Measurements from ENCODE around the gene CA12. TPM values are rescaled to one million over a fixed set of nuclear protein-coding genes. Genes with fewer than 3 reads are reported as not detected.

The CA12 gene
- total RNA-seq, 2 donors from 2014 or later = 1.3 to 5.5 TPM

- Histone ChIP-seq H3K9me3 (no peaks in the 10 kb centered on the region), H3K4me3 (no peak overlapping the region), H3K4me1 (peaks cover 0 to 6% of the 10 kb centered on the region in 2 donors), H3K36me3 (no peaks in the 10 kb centered on the region), H3K27me3 (no peaks in the 10 kb centered on the region), H3K27ac (no peak overlapping the region)
- DNase-seq (ENCODE audit: low spot score) = no peak
- no peak for TF ChIP-seq CTCF (IDR thresholded peaks at IDR 0.05)
Observed at GRCh38 chr15:63335543-63336240, 46.0 kb downstream of the CA12 start.

DNA sequence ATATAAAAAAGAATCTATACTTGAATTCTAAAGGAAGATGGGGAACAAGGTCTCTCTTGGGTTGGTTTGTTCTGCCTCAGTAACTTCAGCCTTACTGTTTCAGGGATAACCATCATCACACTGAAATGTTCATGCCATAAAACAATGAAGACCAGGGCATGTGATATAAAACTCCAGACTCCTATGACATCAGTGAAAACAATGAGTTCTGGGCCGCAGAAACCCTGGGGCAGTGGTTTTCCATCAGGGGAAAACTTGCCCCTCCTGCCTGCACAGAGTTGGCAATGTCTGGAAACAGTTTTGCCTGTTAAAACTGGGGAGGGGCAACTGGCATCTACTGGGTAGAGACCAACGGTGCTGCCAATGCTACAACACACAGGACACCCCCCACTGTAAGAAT, 46.8 kb downstream of the CA12 start:
- no peaks in the 10 kb centered on the region for H3K36me3 ChIP-seq
- DNase-seq (ENCODE audit: low spot score) = no peak
- H3K27me3 ChIP-seq = no peaks in the 10 kb centered on the region
- no peak overlapping the region for H3K27ac ChIP-seq
- no peak for TF ChIP-seq CTCF (IDR thresholded peaks at IDR 0.05)
- H3K4me3 ChIP-seq = no peak overlapping the region
- H3K9me3 ChIP-seq = no peaks in the 10 kb centered on the region
- H3K4me1 ChIP-seq = peaks cover 0 to 6% of the 10 kb centered on the region in 2 donors

- no peaks in the 10 kb centered on the region for H3K36me3 ChIP-seq
- no peaks in the 10 kb centered on the region for H3K9me3 ChIP-seq
- no peak overlapping the region for H3K27ac ChIP-seq
- no peak for DNase-seq (ENCODE audit: low spot score)
- no peak for TF ChIP-seq CTCF (IDR thresholded peaks at IDR 0.05)
- peaks cover 0 to 6% of the 10 kb centered on the region in 2 donors for H3K4me1 ChIP-seq
- H3K27me3 ChIP-seq = no peaks in the 10 kb centered on the region
- H3K4me3 ChIP-seq = no peak overlapping the region
Observed at GRCh38 chr15:63332367-63333124, 49.1 kb downstream of the CA12 start.

DNA sequence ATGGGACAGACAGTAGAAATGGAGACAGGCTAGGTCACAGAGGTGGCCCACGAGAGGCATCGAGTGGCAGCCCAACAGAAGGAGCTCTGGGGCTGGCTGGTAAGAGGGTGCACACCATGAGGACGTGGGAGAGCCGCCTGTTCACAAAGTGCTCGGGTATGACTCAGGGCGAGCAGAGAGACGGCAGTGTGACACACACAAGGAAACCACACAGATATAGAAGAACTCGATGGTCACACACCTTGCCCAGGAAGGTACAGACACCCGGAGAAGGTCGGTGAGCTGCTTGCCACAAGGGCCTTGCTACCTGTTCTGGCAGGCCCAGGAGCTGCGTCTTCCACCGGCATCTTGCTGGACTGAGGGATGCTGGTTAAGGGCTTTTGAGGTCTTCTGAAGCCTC, 50.2 kb downstream of the CA12 start:
- no peak for TF ChIP-seq CTCF (IDR thresholded peaks at IDR 0.05)
- no peaks in the 10 kb centered on the region for H3K9me3 ChIP-seq
- no peak overlapping the region for H3K4me3 ChIP-seq
- no peak overlapping the region for H3K27ac ChIP-seq
- H3K4me1 ChIP-seq = peaks cover 0 to 6% of the 10 kb centered on the region in 2 donors
- no peak for DNase-seq (ENCODE audit: low spot score)
- H3K27me3 ChIP-seq = no peaks in the 10 kb centered on the region
- no peaks in the 10 kb centered on the region for H3K36me3 ChIP-seq

DNA sequence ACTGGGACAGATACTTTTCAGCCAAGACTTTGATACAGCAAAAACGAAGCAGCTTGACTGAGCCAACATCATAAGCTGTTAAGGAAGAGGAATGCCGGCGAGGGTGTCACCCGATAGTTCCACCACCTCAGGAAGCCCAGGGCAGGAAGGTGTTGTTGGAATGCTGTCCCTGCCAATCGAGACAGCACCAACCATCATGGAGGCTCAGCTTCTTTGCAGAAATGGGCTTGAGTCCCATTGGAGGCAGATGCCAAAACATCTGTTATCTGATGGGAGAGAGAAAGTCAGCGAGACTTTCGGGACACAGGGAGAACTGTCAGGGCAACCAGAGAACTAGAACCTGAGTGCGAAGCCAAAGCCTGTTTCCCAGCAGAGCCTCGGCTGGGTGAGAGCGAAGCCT, 50.7 kb downstream of the CA12 start:
- Histone ChIP-seq H3K9me3 (no peaks in the 10 kb centered on the region), H3K36me3 (no peaks in the 10 kb centered on the region), H3K4me3 (no peak overlapping the region), H3K4me1 (peaks cover 0 to 6% of the 10 kb centered on the region in 2 donors), H3K27me3 (no peaks in the 10 kb centered on the region), H3K27ac (no peak overlapping the region)
- no peak for TF ChIP-seq CTCF (IDR thresholded peaks at IDR 0.05)
- no peak for DNase-seq (ENCODE audit: low spot score)

All from right atrium auricular region (tissue), 2 donors.